Progenitor cell of endocrine pancreas (in vitro differentiated cells): ENCODE results near the gene CIBAR2. TPM values are rescaled to one million over a fixed set of nuclear protein-coding genes. Genes with fewer than 3 reads are reported as not detected.

Experiments
- DNase-seq: peaks from one replicate; pipeline ENCODE4 v3.0.0; 2021; ENCODE audit warnings: low spot score; ENCODE audit not compliant: unreplicated experiment
- H3K27ac Mint-ChIP-seq: 2 replicates; pipeline ENCODE4 v1.8.0; 2021; ENCODE audit warnings: mild to moderate bottlenecking, moderate library complexity, mixed read lengths
- H3K27me3 Mint-ChIP-seq: 2 replicates; pipeline ENCODE4 v1.8.0; 2021; ENCODE audit warnings: mixed read lengths
- H3K36me3 Mint-ChIP-seq: 2 replicates; pipeline ENCODE4 v1.8.0; 2022; ENCODE audit warnings: mixed read lengths; ENCODE audit not compliant: insufficient read depth
- H3K4me1 Mint-ChIP-seq: 2 replicates; pipeline ENCODE4 v1.8.0; 2021; ENCODE audit warnings: low read depth, mixed read lengths
- H3K4me3 Mint-ChIP-seq: 2 replicates; pipeline ENCODE4 v1.8.0; 2021; ENCODE audit warnings: low read depth, mild to moderate bottlenecking, moderate library complexity, mixed read lengths
- H3K9me3 Mint-ChIP-seq: 2 replicates; pipeline ENCODE4 v1.8.0; 2021; ENCODE audit warnings: low read depth, mixed read lengths
- CTCF ChIP-seq: fragments of 200-600 bp; sonication (generic); IDR thresholded peaks from one replicate; pipeline ENCODE4 v1.5.0; 2021; ENCODE audit warnings: antibody characterized with exemption, mild to moderate bottlenecking; ENCODE audit not compliant: unreplicated experiment
- total RNA-seq: library from RNA; stranded (reverse); gene quantifications from 2 replicates; pipeline ENCODE4 v1.2.1, GENCODE V29; 2021

Gene CIBAR2
- total RNA-seq, 1 donor from 2014 or later, result 0.43 TPM

- Mint-ChIP-seq H3K36me3 (no peaks in the 10 kb centered on the region), H3K9me3 (no peaks in the 10 kb centered on the region), H3K27ac (no peak overlapping the region), H3K4me1 (peaks cover 8% of the 10 kb centered on the region), H3K27me3 (peaks cover 13% of the 10 kb centered on the region), H3K4me3 (no peak overlapping the region)
- TF ChIP-seq CTCF, result no peak
- DNase-seq, result no peak
Observed at GRCh38 chr16:85130705-85131028, 18.4 kb upstream of the CIBAR2 start.

DNA sequence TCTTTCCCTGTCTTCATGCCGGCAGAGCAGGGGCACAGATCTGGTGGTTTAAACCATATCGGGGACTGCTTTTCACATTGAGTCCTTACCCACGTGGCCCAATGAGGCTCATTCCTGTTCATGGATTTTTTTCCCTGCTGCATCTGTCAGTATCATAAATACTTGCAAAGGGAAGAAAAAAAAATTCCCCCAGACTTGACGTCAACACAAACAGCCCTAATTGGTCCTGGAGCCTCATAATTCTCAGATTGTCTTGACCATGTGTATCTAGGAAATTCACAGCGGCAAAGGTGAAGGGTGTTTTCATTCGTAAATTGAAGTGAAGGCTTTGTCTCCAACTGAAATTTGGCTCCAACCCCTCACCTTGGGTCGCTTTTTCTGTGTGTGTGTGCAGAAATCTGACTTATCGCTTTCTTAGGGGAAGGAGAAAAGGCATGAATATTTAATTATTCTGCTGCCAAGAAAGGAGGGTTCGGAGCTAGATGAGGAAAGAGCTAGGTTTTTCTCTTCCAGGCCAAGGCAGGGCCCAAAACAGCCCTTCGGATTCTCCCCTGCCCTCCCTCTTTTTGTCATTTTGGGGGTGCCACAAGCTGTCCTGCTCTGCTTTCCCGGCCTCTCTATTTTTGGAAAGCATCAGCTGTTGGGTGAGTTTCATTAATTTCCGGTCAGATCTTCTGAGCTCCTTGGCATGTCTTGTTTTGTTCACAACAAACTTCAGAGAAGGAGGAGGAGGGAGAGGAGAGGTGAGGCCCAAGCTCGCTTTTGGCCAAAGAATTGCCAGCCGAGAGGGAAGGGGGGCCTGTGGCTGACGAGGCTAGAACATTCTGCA is 17.8 kb upstream of the CIBAR2 start:
- TF ChIP-seq CTCF, result no peak
- Mint-ChIP-seq H3K27ac (no peak overlapping the region), H3K36me3 (no peaks in the 10 kb centered on the region), H3K4me3 (no peak overlapping the region), H3K4me1 (peaks cover 8% of the 10 kb centered on the region), H3K9me3 (no peaks in the 10 kb centered on the region), H3K27me3 (peaks cover 15% of the 10 kb centered on the region)
- no peak for DNase-seq

- Mint-ChIP-seq H3K9me3 (no peaks in the 10 kb centered on the region), H3K27me3 (peaks cover 20% of the 10 kb centered on the region), H3K4me1 (peaks cover 8% of the 10 kb centered on the region), H3K4me3 (no peak overlapping the region), H3K27ac (no peak overlapping the region), H3K36me3 (no peaks in the 10 kb centered on the region)
- TF ChIP-seq CTCF, result no peak
- DNase-seq, result no peak
Observed at GRCh38 chr16:85128079-85128837, 16.0 kb upstream of the CIBAR2 start.

DNA sequence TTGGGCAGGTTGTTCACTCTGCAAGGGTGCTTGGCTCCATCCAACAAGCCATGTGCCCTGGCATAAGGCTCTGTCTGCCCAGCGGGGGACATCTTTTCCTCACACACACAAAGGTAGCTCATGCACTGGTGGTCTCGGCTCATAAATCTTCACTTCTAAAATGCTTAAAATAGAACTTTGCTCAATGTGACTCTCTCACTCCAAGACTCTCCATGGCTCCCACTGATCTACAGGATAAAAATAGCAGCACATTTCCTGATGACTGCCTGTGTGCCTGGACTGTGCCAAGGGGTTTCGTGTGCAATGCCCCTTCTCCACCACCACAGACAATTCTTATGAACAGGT is 15.1 kb upstream of the CIBAR2 start:
- no peaks in the 10 kb centered on the region for H3K9me3 Mint-ChIP-seq
- no peak for DNase-seq

More for the DNA sequence above, 15.1 kb upstream of the CIBAR2 start:
- Mint-ChIP-seq H3K4me1 (peaks cover 8% of the 10 kb centered on the region), H3K27me3 (peaks cover 20% of the 10 kb centered on the region), H3K27ac (no peak overlapping the region), H3K4me3 (no peak overlapping the region), H3K36me3 (no peaks in the 10 kb centered on the region)
- TF ChIP-seq CTCF, result no peak
